Panc1 (cell line): ENCODE measurements around the gene NTRK3. TPM values are rescaled to one million over a fixed set of nuclear protein-coding genes. Genes with fewer than 3 reads are reported as not detected.

Experiments used
- ATAC-seq: fragments of 200-7000 bp; cut with Tn5 transposase; 2 replicates; pipeline ENCODE4 v1.9.1; 2020; ENCODE audit warnings: mild to moderate bottlenecking, moderate library complexity
- BruUV-seq: library from RNA; stranded (reverse); fragments of 400-500 nt; replicated peaks from 2 replicates; lab custom pipeline; 2021; lab: Mats Ljungman, UMichigan
- CTCF ChIA-PET: fragments of 300-600 bp; sonication (Branson Sonifier 250); formaldehyde crosslinking; loops from one replicate; lab custom pipeline; 2022; ENCODE audit warnings: antibody characterized with exemption; lab: Charles Lee
- POLR2A ChIA-PET: fragments of 300-600 bp; sonication (Branson Sonifier 250); formaldehyde crosslinking; loops from one replicate; lab custom pipeline; 2022; ENCODE audit warnings: antibody characterized with exemption; lab: Charles Lee
- DNase-seq: peaks from one replicate; pipeline ENCODE4 v3.0.0-alpha.2; 2010; ENCODE audit warnings: low read depth, low spot score
- H3K27ac ChIP-seq: 2 replicates; pipeline ENCODE4 v1.5.1; 2011; ENCODE audit warnings: mild to moderate bottlenecking, low read length, inconsistent platforms
- H3K27me3 ChIP-seq: fragments of 200-500 bp; sonication (Bioruptor generic); 2 replicates; pipeline ENCODE4 v1.6.0; 2014; ENCODE audit warnings: low read length, inconsistent platforms; ENCODE audit not compliant: control insufficient read depth, insufficient read depth
- H3K36me3 ChIP-seq: fragments of 200-500 bp; sonication (Bioruptor generic); 2 replicates; pipeline ENCODE4 v1.5.1; 2014; ENCODE audit warnings: inconsistent platforms, mild to moderate bottlenecking, low read length, moderate library complexity; ENCODE audit not compliant: control insufficient read depth, insufficient read depth
- H3K4me1 ChIP-seq: 2 replicates; pipeline ENCODE4 v1.5.1; 2011; ENCODE audit warnings: inconsistent platforms, mild to moderate bottlenecking, low read length, moderate library complexity; ENCODE audit not compliant: control insufficient read depth, insufficient read depth
- H3K4me3 ChIP-seq, 2 experiments: 2 replicates each; pipeline ENCODE4 v1.5.1; 2011 to 2012; ENCODE audit warnings: low read depth in 2 of 2, low read length in 2 of 2, mild to moderate bottlenecking in 2 of 2, inconsistent platforms in 1 of 2, moderate library complexity in 1 of 2
- H3K9me3 ChIP-seq: fragments of 200-500 bp; sonication (Bioruptor generic); 2 replicates; pipeline ENCODE4 v1.5.1; 2014; ENCODE audit warnings: low read depth, mild to moderate bottlenecking, inconsistent platforms, low read length, moderate library complexity; ENCODE audit not compliant: control insufficient read depth, insufficient read depth
- POLR2AphosphoS5 ChIP-seq: IDR thresholded peaks from 2 replicates; pipeline ENCODE4 v1.6.1; 2012; ENCODE audit warnings: mild to moderate bottlenecking, low read depth, low read length, moderate library complexity
- TCF7L2 ChIP-seq: IDR thresholded peaks from 2 replicates; pipeline ENCODE4 v1.6.1; 2011; ENCODE audit warnings: mild to moderate bottlenecking, low read depth, low read length, inconsistent platforms
- in situ Hi-C: cut with HindIII; loops from 2 replicates; pipeline ENCODE4 v1.10.0; 2016; ENCODE audit warnings: low sequenced_read_pairs, low pct_unique_long_range_greater_than_20kb
- intact Hi-C: fragments of 100-400 bp; cut with micrococcal nuclease; formaldehyde crosslinking; loops from one replicate; pipeline ENCODE4 v1.10.0; 2022; ENCODE audit not compliant: unreplicated experiment
- total RNA-seq: library from RNA; stranded (reverse); gene quantifications from one replicate; pipeline ENCODE4 v1.2.1, GENCODE V29; 2021; ENCODE audit not compliant: unreplicated experiment

Gene NTRK3
- total RNA-seq, 1 experiment from 2014 or later, result not detected

DNA sequence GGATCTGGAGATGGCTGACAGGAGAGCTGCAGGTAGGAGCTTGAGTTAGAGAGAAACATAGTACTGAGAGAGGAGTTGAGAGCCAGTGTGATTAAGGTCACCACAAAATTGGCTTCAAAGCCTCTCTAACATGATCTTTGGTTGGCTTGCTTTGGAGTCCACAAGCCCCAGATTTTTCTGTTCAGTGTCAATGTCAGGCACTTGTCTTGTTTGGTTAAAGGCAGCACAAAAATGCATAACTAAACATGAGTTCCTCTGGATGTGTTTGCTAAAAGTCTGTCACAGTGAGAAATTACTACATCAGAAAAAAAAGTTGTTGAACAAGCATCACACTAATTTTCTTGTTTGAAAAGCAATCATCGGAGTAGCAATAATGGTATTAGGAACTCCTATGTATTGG lies 440.5 kb downstream of the NTRK3 start:
- ChIA-PET POLR2A (no interaction called here), CTCF (no interaction called here)
- Histone ChIP-seq H3K27me3 (no peaks in the 10 kb centered on the region), H3K9me3 (no peaks in the 10 kb centered on the region), H3K36me3 (no peaks in the 10 kb centered on the region), H3K4me3 (no peak overlapping the region), H3K27ac (no peak overlapping the region), H3K4me1 (no peaks in the 10 kb centered on the region)
- no TSS peak for BruUV-seq
- TF ChIP-seq TCF7L2, result no peak
- no peak for TF ChIP-seq POLR2AphosphoS5
- DNase-seq (no peak), ATAC-seq (no peak)
- intact Hi-C loops, result no loop called here
- in situ Hi-C loops, result no loop called here

Other genes starting within 250 kb of the NTRK3 start
- gene MRPL46, start 210.6 kb upstream of the NTRK3 start, total RNA-seq, result 31.3 TPM
- 76.9 TPM for gene MRPS11, start 211.0 kb upstream of the NTRK3 start, total RNA-seq